ENCODE data around the gene ASTN1.
A peak's percentile ranks its signal among the peaks of the same experiment; 100 is the strongest.

The ASTN1 gene

DNA sequence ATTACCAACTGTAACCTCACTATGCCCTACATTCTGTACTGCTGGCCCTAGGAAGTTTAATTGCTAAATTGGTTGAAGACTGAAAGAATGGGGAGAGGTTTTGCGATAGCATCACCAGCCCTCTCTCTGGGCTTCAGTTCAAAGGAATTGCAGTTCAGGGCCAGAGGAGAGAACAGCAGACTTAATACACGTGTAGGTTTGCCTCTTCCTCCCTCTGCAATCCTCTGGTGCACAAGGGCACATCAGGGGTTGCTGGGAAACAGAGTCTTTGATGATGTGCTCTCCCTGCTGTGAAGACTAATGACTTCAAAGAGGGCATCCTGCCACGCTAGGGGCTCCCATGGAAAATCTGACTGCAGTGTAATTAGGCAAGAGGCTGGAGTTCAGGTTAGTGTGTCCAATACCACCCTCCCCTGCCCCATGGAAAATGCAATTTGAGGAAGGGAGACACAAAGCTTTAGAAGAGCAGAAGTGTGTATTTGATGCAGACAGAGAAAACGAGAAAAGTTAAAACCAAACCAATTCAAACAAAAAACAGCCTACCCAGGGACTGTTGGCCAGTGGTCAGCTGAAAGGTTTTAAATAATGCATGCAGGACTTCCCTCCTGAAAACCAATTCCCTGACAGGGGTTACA, 167.9 kb downstream of the ASTN1 start:
- DNase-seq (ENCODE audit: low spot score) = peak; percentile 61
- no peak overlapping the region for H3K18ac ChIP-seq (ENCODE audit: low read length)

GRCh38 chr1:176994931-176995596, 169.4 kb downstream of the ASTN1 start:
- no peak overlapping the region for H4K8ac ChIP-seq (ENCODE audit: low read depth, low read length)
- no peak overlapping the region for H2BK5ac ChIP-seq (ENCODE audit: low read length)
- no peak overlapping the region for H3K23ac ChIP-seq (ENCODE audit: low read depth, low read length, poor library complexity)
- H2AFZ ChIP-seq (ENCODE audit: low read length) = no peak overlapping the region
- no peaks in the 10 kb centered on the region for H3K79me1 ChIP-seq (ENCODE audit: low read depth, low read length)
- no peaks in the 10 kb centered on the region for H3K36me3 ChIP-seq (replicated peaks in 1 of 2; ENCODE audit: control insufficient read depth in 2 of 2, insufficient read depth in 2 of 2, low read length in 2 of 2)
- no peak overlapping the region for H3K18ac ChIP-seq (ENCODE audit: low read length)
- no peak overlapping the region for H3K9ac ChIP-seq (ENCODE audit: low read depth, low read length, poor library complexity)
- H3K4me2 ChIP-seq (ENCODE audit: insufficient read depth, low read length, poor library complexity, severe bottlenecking) = no peak overlapping the region
- no peak overlapping the region for H3K14ac ChIP-seq (ENCODE audit: low read length)
- H2BK12ac ChIP-seq (ENCODE audit: low read length) = no peak overlapping the region
- no peak overlapping the region for H3K4me3 ChIP-seq (ENCODE audit: low read length in 2 of 2)
- peaks cover 0 to 8% of the 10 kb centered on the region in 2 donors for H3K4me1 ChIP-seq (ENCODE audit: control insufficient read depth in 2 of 2, insufficient read depth in 1 of 2, low read depth in 1 of 2, low read length in 2 of 2)
- no peak overlapping the region for H4K91ac ChIP-seq (ENCODE audit: low read depth, low read length, poor library complexity)
- no peak for DNase-seq (ENCODE audit: low spot score)
- no peaks in the 10 kb centered on the region for H3K9me3 ChIP-seq (replicated peaks in 1 of 2; ENCODE audit: control insufficient read depth in 2 of 2, insufficient read depth in 1 of 2, low read depth in 1 of 2, low read length in 2 of 2)
- no peak overlapping the region for H3K27ac ChIP-seq (replicated peaks; ENCODE audit: low read length)
- no peak overlapping the region for H2AK5ac ChIP-seq (ENCODE audit: low read depth, low read length)
- no peaks in the 10 kb centered on the region for H3K27me3 ChIP-seq (ENCODE audit: control insufficient read depth in 3 of 3, insufficient read depth in 3 of 3, low read depth in 1 of 3, low read length in 3 of 3)
- H2BK120ac ChIP-seq (ENCODE audit: low read depth, low read length) = no peak overlapping the region
- no peak overlapping the region for H2BK15ac ChIP-seq (ENCODE audit: low read length)
- no peak overlapping the region for H3K4ac ChIP-seq (ENCODE audit: low read length)
- no CpG with 5 or more reads among the region's 3 CpGs for WGBS, 2 donors (ENCODE audit: extremely low coverage in 2 of 2, insufficient read length in 2 of 2, insufficient replicate concordance in 1 of 2)

More for the DNA sequence above, 167.9 kb downstream of the ASTN1 start:
- H3K4me1 ChIP-seq (ENCODE audit: control insufficient read depth in 2 of 2, insufficient read depth in 1 of 2, low read depth in 1 of 2, low read length in 2 of 2) = peaks cover 0 to 8% of the 10 kb centered on the region in 2 donors
- H3K9me3 ChIP-seq (replicated peaks in 1 of 2; ENCODE audit: control insufficient read depth in 2 of 2, insufficient read depth in 1 of 2, low read depth in 1 of 2, low read length in 2 of 2) = no peaks in the 10 kb centered on the region
- no peak overlapping the region for H3K4ac ChIP-seq (ENCODE audit: low read length)
- no peak overlapping the region for H4K8ac ChIP-seq (ENCODE audit: low read depth, low read length)
- no peak overlapping the region for H2AK5ac ChIP-seq (ENCODE audit: low read depth, low read length)
- H3K14ac ChIP-seq (ENCODE audit: low read length) = no peak overlapping the region
- no peaks in the 10 kb centered on the region for H3K36me3 ChIP-seq (replicated peaks in 1 of 2; ENCODE audit: control insufficient read depth in 2 of 2, insufficient read depth in 2 of 2, low read length in 2 of 2)
- no peak overlapping the region for H2BK120ac ChIP-seq (ENCODE audit: low read depth, low read length)
- no CpG with 5 or more reads among the region's 4 CpGs for WGBS, 2 donors (ENCODE audit: extremely low coverage in 2 of 2, insufficient read length in 2 of 2, insufficient replicate concordance in 1 of 2)
- H3K23ac ChIP-seq (ENCODE audit: low read depth, low read length, poor library complexity) = no peak overlapping the region
- H2BK12ac ChIP-seq (ENCODE audit: low read length) = no peak overlapping the region
- no peak overlapping the region for H2BK15ac ChIP-seq (ENCODE audit: low read length)
- no peak overlapping the region for H3K9ac ChIP-seq (ENCODE audit: low read depth, low read length, poor library complexity)
- no peak overlapping the region for H3K4me3 ChIP-seq (ENCODE audit: low read length in 2 of 2)
- H4K91ac ChIP-seq (ENCODE audit: low read depth, low read length, poor library complexity) = no peak overlapping the region
- no peak overlapping the region for H2AFZ ChIP-seq (ENCODE audit: low read length)
- no peak overlapping the region for H2BK5ac ChIP-seq (ENCODE audit: low read length)
- H3K27ac ChIP-seq (replicated peaks; ENCODE audit: low read length) = no peak overlapping the region
- H3K4me2 ChIP-seq (ENCODE audit: insufficient read depth, low read length, poor library complexity, severe bottlenecking) = no peak overlapping the region
- no peaks in the 10 kb centered on the region for H3K27me3 ChIP-seq (ENCODE audit: control insufficient read depth in 3 of 3, insufficient read depth in 3 of 3, low read depth in 1 of 3, low read length in 3 of 3)
- no peaks in the 10 kb centered on the region for H3K79me1 ChIP-seq (ENCODE audit: low read depth, low read length)

- H2BK15ac ChIP-seq (ENCODE audit: low read length) = no peak overlapping the region
- WGBS, 2 donors (ENCODE audit: extremely low coverage in 2 of 2, insufficient read length in 2 of 2, insufficient replicate concordance in 1 of 2) = no CpG with 5 or more reads among the region's 3 CpGs
- no peak overlapping the region for H2BK12ac ChIP-seq (ENCODE audit: low read length)
- no peak overlapping the region for H2BK5ac ChIP-seq (ENCODE audit: low read length)
- H3K4me1 ChIP-seq (ENCODE audit: control insufficient read depth in 2 of 2, insufficient read depth in 1 of 2, low read depth in 1 of 2, low read length in 2 of 2) = peaks cover 0 to 13% of the 10 kb centered on the region in 2 donors
- no peak overlapping the region for H3K27ac ChIP-seq (replicated peaks; ENCODE audit: low read length)
- H3K36me3 ChIP-seq (replicated peaks in 1 of 2; ENCODE audit: control insufficient read depth in 2 of 2, insufficient read depth in 2 of 2, low read length in 2 of 2) = no peaks in the 10 kb centered on the region
- no peak overlapping the region for H3K18ac ChIP-seq (ENCODE audit: low read length)
- no peak overlapping the region for H3K23ac ChIP-seq (ENCODE audit: low read depth, low read length, poor library complexity)
- no peak overlapping the region for H2AFZ ChIP-seq (ENCODE audit: low read length)
- no peaks in the 10 kb centered on the region for H3K79me1 ChIP-seq (ENCODE audit: low read depth, low read length)
- H4K91ac ChIP-seq (ENCODE audit: low read depth, low read length, poor library complexity) = no peak overlapping the region
- H3K14ac ChIP-seq (ENCODE audit: low read length) = no peak overlapping the region
- H2BK120ac ChIP-seq (ENCODE audit: low read depth, low read length) = no peak overlapping the region
- no peak overlapping the region for H3K4ac ChIP-seq (ENCODE audit: low read length)
- no peak overlapping the region for H2AK5ac ChIP-seq (ENCODE audit: low read depth, low read length)
- H3K4me3 ChIP-seq (ENCODE audit: low read length in 2 of 2) = no peak overlapping the region
- no peak for DNase-seq (ENCODE audit: low spot score)
- H3K27me3 ChIP-seq (ENCODE audit: control insufficient read depth in 3 of 3, insufficient read depth in 3 of 3, low read depth in 1 of 3, low read length in 3 of 3) = no peaks in the 10 kb centered on the region
- no peak overlapping the region for H3K4me2 ChIP-seq (ENCODE audit: insufficient read depth, low read length, poor library complexity, severe bottlenecking)
- H3K9me3 ChIP-seq (replicated peaks in 1 of 2; ENCODE audit: control insufficient read depth in 2 of 2, insufficient read depth in 1 of 2, low read depth in 1 of 2, low read length in 2 of 2) = no peaks in the 10 kb centered on the region
- no peak overlapping the region for H3K9ac ChIP-seq (ENCODE audit: low read depth, low read length, poor library complexity)
- H4K8ac ChIP-seq (ENCODE audit: low read depth, low read length) = no peak overlapping the region
These were observed 170.9 kb downstream of the ASTN1 start for GRCh38 chr1:176993587-176993986.

GRCh38 chr1:176989754-176990153, 174.8 kb downstream of the ASTN1 start:
- no peak overlapping the region for H2BK120ac ChIP-seq (ENCODE audit: low read depth, low read length)
- WGBS, 2 donors (ENCODE audit: extremely low coverage in 2 of 2, insufficient read length in 2 of 2, insufficient replicate concordance in 1 of 2) = no CpG with 5 or more reads among the region's 1 CpG
- no peak overlapping the region for H4K91ac ChIP-seq (ENCODE audit: low read depth, low read length, poor library complexity)
- H2BK12ac ChIP-seq (ENCODE audit: low read length) = no peak overlapping the region
- peaks cover 0 to 5% of the 10 kb centered on the region in 2 donors for H3K4me1 ChIP-seq (ENCODE audit: control insufficient read depth in 2 of 2, insufficient read depth in 1 of 2, low read depth in 1 of 2, low read length in 2 of 2)
- no peak overlapping the region for H3K18ac ChIP-seq (ENCODE audit: low read length)
- H3K9ac ChIP-seq (ENCODE audit: low read depth, low read length, poor library complexity) = no peak overlapping the region
- no peaks in the 10 kb centered on the region for H3K79me1 ChIP-seq (ENCODE audit: low read depth, low read length)
- no peak overlapping the region for H2AK5ac ChIP-seq (ENCODE audit: low read depth, low read length)
- no peak overlapping the region for H4K8ac ChIP-seq (ENCODE audit: low read depth, low read length)
- no peak overlapping the region for H2BK15ac ChIP-seq (ENCODE audit: low read length)
- H3K4me2 ChIP-seq (ENCODE audit: insufficient read depth, low read length, poor library complexity, severe bottlenecking) = no peak overlapping the region
- H2BK5ac ChIP-seq (ENCODE audit: low read length) = no peak overlapping the region
- DNase-seq (ENCODE audit: low spot score) = no peak
- no peak overlapping the region for H3K4me3 ChIP-seq (ENCODE audit: low read length in 2 of 2)
- peak overlapping the region; percentile 28 for H3K27ac ChIP-seq (replicated peaks; ENCODE audit: low read length)
- H2AFZ ChIP-seq (ENCODE audit: low read length) = no peak overlapping the region
- no peak overlapping the region for H3K4ac ChIP-seq (ENCODE audit: low read length)
- H3K27me3 ChIP-seq (ENCODE audit: control insufficient read depth in 3 of 3, insufficient read depth in 3 of 3, low read depth in 1 of 3, low read length in 3 of 3) = no peaks in the 10 kb centered on the region
- H3K14ac ChIP-seq (ENCODE audit: low read length) = no peak overlapping the region
- H3K9me3 ChIP-seq (replicated peaks in 1 of 2; ENCODE audit: control insufficient read depth in 2 of 2, insufficient read depth in 1 of 2, low read depth in 1 of 2, low read length in 2 of 2) = no peaks in the 10 kb centered on the region
- H3K36me3 ChIP-seq (replicated peaks in 1 of 2; ENCODE audit: control insufficient read depth in 2 of 2, insufficient read depth in 2 of 2, low read length in 2 of 2) = no peaks in the 10 kb centered on the region
- no peak overlapping the region for H3K23ac ChIP-seq (ENCODE audit: low read depth, low read length, poor library complexity)
